A172 (cell line): ENCODE measurements around the gene TREM1. TPM values are rescaled to one million over a fixed set of nuclear protein-coding genes. Genes with fewer than 3 reads are reported as not detected.
A peak's percentile ranks its signal among the peaks of the same experiment; 100 is the strongest.

ENCODE experiments used
- DNase-seq: peaks from one replicate; pipeline ENCODE4 v3.0.0-alpha.2; 2015; ENCODE audit warnings: low spot score
- total RNA-seq: library from RNA; depleted of rRNA; stranded (reverse); fragments of >200 nt; shearing (Covaris generic); gene quantifications from 2 replicates; pipeline ENCODE4 v1.2.3, GENCODE V29; 2014; rRNA removed

The TREM1 gene
- not detected in 2 replicates for total RNA-seq

DNA sequence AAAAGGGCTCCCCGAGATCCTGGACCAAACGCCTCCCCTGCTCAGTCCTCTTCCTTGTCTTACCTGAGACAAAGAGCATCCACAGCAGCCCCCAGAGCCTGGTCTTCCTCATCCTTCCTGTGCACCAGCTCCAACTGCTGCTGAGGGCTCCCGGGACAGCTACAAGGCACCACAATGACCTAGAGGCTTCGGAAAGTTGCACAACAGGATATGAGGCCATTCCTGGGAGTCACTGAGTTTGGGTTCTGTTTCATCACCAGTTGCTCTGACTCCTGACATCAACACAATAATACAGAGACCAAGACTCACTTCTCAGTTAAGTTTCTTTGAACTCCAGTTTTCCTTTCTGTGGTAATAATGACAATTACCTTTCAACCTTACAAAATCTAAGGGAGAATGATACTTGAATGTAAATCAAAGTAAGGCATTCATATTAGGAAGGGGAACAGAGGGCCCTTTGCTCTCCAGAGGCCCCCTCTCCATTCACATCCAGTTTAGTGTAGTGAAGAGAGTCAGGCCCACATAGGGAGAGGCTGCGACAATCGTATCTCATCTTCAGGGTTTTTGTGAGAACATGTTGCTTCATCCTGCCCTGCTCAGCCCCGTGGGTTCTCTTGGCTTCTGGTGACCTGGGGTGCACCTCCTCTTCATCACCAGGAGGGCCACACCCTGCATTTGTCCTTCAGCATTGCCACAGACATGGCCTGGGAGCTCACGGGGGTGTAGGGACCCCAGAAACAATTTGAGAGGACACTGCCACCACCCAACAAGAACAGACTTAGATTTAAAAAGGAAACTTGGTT, at the start of gene TREM1:
TSS of gene TREM1 (minus strand) at position 139 of the 803 bp plus-strand sequence. CDS start at position 112, 27 bp downstream.
- DNase-seq, result peak; percentile 25

GRCh38 chr6:41335943-41336342, 49.5 kb upstream of the TREM1 start:
- no peak for DNase-seq

- DNase-seq, result no peak
Measured at GRCh38 chr6:41335296-41335695, 48.8 kb upstream of the TREM1 start, which contains the start of gene NCR2. NCR2 (plus strand) TSS chr6:41335608; CDS start chr6:41335877, 269 bp downstream.

- no peak for DNase-seq
Measured at GRCh38 chr6:41334482-41335040, 48.1 kb upstream of the TREM1 start.

- DNase-seq, result no peak
Measured at GRCh38 chr6:41332842-41333736, 46.6 kb upstream of the TREM1 start.

- no peak for DNase-seq
Measured at GRCh38 chr6:41332241-41332640, 45.8 kb upstream of the TREM1 start.

GRCh38 chr6:41331401-41332150, 45.1 kb upstream of the TREM1 start:
- DNase-seq, result no peak

DNA sequence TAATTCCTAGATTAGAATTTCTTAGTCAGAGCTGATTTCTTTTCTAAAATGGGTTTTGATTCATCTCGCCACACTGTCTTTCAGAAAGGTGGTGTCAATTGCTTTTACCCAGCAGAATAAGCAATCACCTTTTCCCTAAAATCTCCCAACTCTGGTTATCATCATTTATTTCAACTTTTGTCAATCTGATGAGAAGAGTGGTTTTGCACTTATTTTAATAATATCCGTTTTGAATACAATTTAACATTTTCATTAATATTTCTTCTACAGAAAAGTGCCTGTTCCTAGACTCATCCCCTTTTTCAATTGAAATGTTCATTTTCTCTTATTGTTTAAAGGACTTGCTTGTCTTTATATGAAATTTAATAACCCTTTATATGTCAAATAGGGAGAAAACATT, 40.7 kb upstream of the TREM1 start:
- DNase-seq, result no peak

GRCh38 chr6:41326092-41326491, 39.6 kb upstream of the TREM1 start:
- no peak for DNase-seq

- no peak for DNase-seq
Measured at GRCh38 chr6:41325446-41326066, 39.1 kb upstream of the TREM1 start.

- DNase-seq, result no peak
Measured at GRCh38 chr6:41321183-41321582, 34.7 kb upstream of the TREM1 start.

- peak; percentile 63 for DNase-seq
Measured at GRCh38 chr6:41318654-41319565, 32.4 kb upstream of the TREM1 start.

DNA sequence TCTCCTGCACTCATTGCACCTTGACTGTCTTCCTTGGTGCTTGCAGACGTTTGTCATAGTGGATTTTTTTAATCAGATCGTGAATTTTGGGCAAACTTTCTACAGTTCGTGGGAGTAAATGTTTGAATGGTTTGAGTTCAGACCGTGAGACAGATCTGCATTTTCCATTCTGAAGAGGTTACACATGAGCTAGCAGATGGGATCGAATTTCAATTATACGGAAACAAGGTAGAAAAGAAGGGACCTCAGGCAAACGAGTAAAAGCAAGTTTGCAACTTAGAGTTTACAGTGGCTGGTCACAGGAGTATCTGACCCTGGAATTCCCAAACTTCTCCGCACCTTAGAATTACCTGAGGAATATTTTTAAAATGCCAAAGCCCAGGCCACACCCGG, 31.8 kb upstream of the TREM1 start:
- no peak for DNase-seq

DNA sequence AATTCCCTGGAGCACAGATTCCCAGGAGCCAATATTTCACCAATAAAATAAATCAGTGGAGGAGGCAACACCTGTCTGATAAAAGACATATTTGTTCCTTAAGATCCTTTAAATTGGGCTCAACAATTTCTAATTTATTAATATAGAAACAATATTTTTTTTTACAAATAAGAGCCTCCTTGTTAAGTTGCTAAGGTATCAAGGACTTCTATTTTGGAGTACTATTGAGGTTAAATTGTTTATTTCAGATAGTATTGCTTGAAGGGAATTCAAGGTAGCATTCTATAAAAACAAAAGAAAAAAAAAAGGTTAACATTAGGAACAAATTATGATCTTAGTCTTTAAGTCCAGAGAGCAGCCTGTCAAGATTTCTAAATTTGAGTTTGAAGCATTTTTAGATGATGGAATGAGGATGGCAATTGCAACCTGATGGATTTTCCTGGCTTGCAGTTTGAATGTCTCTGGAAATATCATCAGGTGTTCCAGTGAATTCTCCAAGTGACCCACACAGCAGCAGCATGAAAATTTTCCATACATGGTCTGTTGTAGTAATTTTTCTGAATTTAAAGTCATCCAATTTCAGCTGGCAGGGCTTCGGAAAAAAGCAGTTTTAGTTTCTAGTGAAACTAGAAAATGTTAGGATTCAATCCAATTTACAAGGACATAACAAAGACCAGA, 29.6 kb upstream of the TREM1 start:
- DNase-seq, result no peak

GRCh38 chr6:41315203-41315602, 28.7 kb upstream of the TREM1 start:
- DNase-seq, result no peak

DNA sequence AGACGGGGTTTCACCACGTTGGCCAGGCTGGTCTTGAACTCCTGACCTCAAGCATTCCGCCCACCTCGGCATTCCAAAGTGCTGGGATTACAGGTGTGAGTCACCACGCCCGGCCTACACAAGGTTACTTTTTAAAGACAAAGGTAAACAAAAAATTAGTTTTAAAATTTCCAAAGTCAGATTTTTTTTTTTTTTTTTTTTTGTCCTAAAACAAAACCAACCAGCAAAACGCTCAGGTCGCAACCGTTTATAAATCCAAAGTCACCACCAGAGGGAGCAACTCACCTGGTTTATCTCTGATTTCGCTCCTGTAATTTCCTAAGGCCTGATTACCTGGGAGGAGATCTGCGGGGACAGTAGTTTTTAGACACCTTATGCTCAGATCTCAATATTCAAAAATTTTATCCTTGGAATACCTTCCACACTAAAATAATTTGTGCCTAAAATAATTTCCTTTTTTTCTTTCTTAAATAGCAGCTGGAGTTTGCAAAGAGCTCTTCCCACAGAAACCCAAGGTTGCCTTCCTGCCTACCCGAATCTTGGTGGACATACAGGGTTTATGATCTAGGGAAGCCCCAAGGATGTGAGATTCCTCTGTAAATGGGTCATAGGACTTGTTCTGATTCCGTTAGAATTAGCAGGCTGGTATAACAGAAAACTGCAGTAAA, 19.8 kb upstream of the TREM1 start:
- peak; percentile 50 for DNase-seq

GRCh38 chr6:41302638-41303037, 16.2 kb upstream of the TREM1 start:
- DNase-seq, result no peak

- DNase-seq, result no peak
Measured at GRCh38 chr6:41298785-41299502, 12.5 kb upstream of the TREM1 start.
